Measurements from ENCODE around the gene ROGDI.

GRCh38 chr16:4755687-4756086 lies 46.7 kb downstream of the ROGDI start:
- no peak for TF ChIP-seq ETV6 (IDR thresholded peaks at IDR 0.05; ENCODE audit: borderline replicate concordance in 1 of 2, low read depth in 2 of 2, low read length in 1 of 2)
- no peak for TF ChIP-seq ETV6 (CRISPR knock-in tag; IDR thresholded peaks at IDR 0.05; ENCODE audit: borderline replicate concordance)
- no peak for TF ChIP-seq EZH2 (IDR thresholded peaks at IDR 0.05; ENCODE audit: borderline replicate concordance, low read depth, low read length)
- no peak for TF ChIP-seq MAX (CRISPR knock-in tag; IDR thresholded peaks at IDR 0.05)
- no peak for TF ChIP-seq HDAC6 (IDR thresholded peaks at IDR 0.05; ENCODE audit: low read depth, low read length)
- no peak for TF ChIP-seq NRF1 (conservative IDR thresholded peaks at IDR 0.05 in 1 of 2, IDR thresholded peaks at IDR 0.05 in 1 of 2)
- TF ChIP-seq ATF1 (CRISPR knock-in tag; IDR thresholded peaks at IDR 0.05): no peak
- no peak for TF ChIP-seq ATF1 (tag; IDR thresholded peaks at IDR 0.05)
- no peak for TF ChIP-seq ZNF212 (CRISPR knock-in tag; IDR thresholded peaks at IDR 0.05)
- no peak for TF ChIP-seq YY1 (IDR thresholded peaks at IDR 0.05; ENCODE audit: borderline replicate concordance in 1 of 3, control insufficient read depth in 1 of 3, extremely low read depth in 1 of 3, insufficient read depth in 3 of 3, insufficient read length in 1 of 3, insufficient replicate concordance in 2 of 3, low read depth in 1 of 3, low read length in 2 of 3)
- TF ChIP-seq KLF6 (CRISPR knock-in tag; IDR thresholded peaks at IDR 0.05; ENCODE audit: borderline replicate concordance): no peak
- TF ChIP-seq ZNF274 (IDR thresholded peaks at IDR 0.05; ENCODE audit: borderline replicate concordance, low read depth, low read length): no peak
- no peak for TF ChIP-seq CTCF (IDR thresholded peaks at IDR 0.05 in 2 of 3, conservative IDR thresholded peaks at IDR 0.05 in 1 of 3; ENCODE audit: insufficient read depth in 2 of 3, low read depth in 1 of 3, low read length in 3 of 3)
- TF ChIP-seq TAF1 (IDR thresholded peaks at IDR 0.05; ENCODE audit: control insufficient read depth, extremely low read depth, insufficient read depth, low read length, severe bottlenecking): no peak
- TF ChIP-seq ZNF224 (CRISPR knock-in tag; IDR thresholded peaks at IDR 0.05): no peak
- TF ChIP-seq KLF10 (CRISPR knock-in tag; IDR thresholded peaks at IDR 0.05): no peak

All from K562 (cell line).